Stimulated activated CD8-positive, alpha-beta memory T cell treated with anti-CD3 and anti-CD28 coated beads, Interleukin-7, amount 100 ng/mL, for 48 hours (primary cell): ENCODE data around the gene NAPB.

ENCODE experiments used
- DNase-seq, 2 donors: peaks; one replicate each; pipeline ENCODE4 v3.0.0-alpha.2; 2020; ENCODE audit warnings: low read depth in 1 of 2; ENCODE audit errors: extremely low read depth in 1 of 2

Gene NAPB

GRCh38 chr20:23369072-23369823, 52.0 kb downstream of the NAPB start:
- no peak for DNase-seq

GRCh38 chr20:23368316-23369071, 52.8 kb downstream of the NAPB start:
- no peak for DNase-seq

GRCh38 chr20:23367770-23368169, 53.5 kb downstream of the NAPB start:
- no peak for DNase-seq

DNA sequence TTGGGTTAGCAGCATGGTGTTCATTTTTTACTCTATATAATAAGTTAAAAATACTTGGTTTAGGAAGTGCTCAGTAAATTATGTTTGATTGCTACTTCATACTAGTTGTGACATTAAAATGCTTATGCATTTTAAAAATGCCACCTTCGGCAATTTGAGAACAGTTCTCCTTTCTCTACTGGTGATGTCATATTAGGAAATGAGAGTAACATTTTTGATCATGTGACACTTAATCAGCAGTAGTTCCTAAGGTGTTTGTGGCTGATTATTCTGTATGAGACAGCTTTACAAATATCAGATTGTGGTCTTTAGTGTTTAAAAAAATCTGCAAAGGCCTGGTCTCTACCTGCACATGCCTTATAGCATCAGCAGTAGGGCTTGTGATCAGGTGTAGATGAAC, 54.9 kb downstream of the NAPB start:
- DNase-seq: no peak

GRCh38 chr20:23365390-23366165, 55.7 kb downstream of the NAPB start:
- DNase-seq: no peak

GRCh38 chr20:23363257-23363649, 58.0 kb downstream of the NAPB start:
- no peak for DNase-seq

DNA sequence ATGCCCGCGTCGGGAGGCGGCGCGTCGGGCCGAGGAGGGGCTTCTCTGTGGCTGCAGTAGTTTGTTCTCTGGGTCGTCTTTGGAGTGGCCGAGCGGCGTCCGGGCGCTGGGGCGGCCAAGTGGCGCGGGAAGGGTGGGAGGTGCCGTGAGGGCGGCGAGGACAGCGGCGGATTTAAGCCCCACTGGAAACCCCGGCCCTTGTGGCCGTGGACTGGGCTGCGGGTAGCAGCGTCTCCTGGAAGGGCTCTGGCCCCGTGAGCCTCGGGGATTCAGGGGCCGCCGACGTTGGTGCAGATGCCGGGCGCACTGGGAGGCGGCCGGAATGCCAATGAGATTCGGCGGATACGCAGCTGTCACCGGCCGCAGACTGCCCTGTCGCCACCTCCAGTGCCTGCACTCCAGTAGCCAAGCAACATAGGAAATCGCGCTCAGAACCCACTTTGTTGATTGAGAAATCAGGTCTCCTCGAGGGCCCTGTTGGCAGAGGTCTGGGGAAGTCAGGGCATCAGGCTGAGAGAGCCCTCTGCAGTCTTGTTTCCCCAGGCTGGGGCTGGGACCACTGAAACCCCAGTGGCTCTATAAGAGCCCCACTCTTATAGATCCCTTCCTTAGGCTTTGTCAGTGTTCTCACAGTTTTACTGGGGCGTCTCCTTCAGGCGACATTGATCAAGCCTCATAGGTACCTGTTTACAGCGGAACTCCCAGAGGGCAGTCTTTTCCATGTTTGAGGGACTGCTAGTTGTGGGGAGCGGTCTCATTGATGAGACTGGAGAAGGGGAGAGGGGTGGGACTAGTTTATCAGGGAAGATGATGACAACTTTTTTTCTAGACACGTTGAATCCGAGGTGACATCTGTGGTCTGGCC, 58.7 kb downstream of the NAPB start:
- DNase-seq: no peak

DNA sequence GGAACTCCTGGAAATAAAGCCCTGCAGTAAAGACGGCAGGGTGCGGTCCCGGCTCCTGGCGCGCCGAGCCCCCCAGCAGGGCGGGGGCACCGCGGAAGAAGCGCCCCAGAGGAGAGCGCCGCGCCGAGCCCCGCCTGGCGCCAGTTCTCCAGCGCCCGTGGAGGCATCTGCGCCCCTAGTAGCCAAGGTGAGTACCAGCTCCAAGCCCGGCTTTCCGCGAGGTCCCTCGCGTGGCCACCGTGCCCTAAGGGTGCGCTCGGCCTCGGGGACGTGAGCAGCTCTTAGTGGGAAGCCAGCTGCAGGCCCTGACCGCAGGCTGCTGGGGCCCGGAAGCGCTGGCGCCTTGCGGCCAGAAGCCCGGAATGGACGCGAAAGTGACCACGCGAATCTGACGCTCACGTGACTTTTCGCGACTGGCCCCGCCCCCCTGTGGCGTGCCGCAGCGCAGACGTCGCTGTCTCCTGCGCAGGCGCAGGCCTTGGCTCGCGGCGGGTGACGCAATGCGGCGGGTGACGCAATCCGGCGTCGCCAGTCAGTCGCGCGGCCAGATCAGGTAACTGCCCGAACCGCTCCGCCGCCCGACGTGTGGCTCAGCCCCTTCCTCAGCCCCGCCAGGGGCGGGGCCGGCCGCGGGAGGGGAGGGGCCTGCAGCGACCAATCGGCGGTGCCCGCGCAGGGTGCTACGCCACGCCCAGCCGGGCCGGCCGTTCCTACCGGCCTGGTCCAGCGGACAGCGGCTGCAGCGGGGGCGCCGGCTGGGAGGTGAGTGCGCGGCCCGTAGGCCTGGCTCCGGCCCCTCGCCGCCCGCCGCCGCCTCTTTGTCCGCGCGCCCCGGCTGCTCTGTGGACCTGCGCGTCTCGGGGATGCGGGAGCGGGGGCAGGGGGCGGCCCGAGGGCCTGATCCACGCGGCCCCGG, 59.6 kb downstream of the NAPB start, which contains the start of gene GZF1:
Gene GZF1 (plus strand): TSS at position 707 of the 916 bp plus-strand sequence. CDS start 2,202 bp downstream, outside the sequence.
- peak; percentile 92 to 99 for DNase-seq

DNA sequence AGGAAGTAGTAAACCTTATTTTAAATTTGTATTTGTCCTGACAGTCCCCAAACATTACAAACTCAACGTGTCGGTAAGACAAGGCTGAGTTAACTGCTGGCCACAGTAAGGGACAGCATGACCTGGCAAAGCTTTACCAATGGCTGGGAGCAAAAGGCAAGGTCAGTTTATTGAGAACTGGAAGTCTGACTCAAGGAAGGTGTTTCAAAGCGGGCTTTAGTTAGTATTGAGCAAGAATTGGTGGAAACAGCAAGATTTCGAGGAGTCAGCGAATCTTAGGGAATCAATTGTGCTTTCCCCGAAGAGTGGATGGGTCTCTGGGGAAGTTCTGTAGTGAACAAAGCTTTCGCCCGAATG, 60.2 kb downstream of the NAPB start:
- no peak for DNase-seq

DNA sequence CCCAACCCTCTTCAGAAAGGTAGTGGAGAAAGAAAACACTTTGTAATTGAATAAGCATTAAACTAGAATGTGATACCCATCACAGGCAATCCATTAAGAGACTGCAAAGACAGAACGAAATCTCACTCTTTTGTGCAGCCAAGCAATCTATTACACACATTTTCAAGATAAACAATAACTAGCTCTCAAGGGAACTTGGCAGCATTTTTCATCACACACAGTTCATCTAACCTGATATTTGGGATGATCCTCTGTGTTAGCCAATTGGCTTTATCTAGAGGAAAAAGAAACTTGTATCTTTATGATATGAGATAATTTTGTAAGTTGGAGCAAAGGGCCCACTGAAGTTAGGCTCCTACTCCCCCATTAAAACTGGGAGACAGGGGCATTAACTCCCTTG, 60.8 kb downstream of the NAPB start:
- no peak for DNase-seq

- no peak for DNase-seq
Measured at GRCh38 chr20:23358923-23359593, 62.2 kb downstream of the NAPB start.

DNA sequence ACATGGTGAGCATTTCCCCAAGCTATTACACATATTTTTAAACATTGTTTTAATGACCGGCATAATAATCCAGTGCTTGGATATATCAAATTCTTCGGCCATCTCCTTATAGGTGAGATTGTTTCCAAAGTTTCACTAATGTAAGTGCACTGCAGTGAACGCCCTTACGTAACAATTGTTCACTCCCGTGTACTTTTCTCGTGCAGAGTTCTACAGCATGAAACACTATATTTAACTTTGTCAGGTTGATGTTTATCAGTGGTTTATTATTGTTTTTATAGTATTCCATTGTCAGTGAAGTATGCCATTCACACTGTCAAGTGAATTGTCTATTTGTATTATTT, 62.8 kb downstream of the NAPB start:
- no peak for DNase-seq

GRCh38 chr20:23357767-23358562, 63.3 kb downstream of the NAPB start:
- DNase-seq: peak; percentile 100

- DNase-seq: no peak
Measured at GRCh38 chr20:23356203-23356602, 65.1 kb downstream of the NAPB start.

GRCh38 chr20:23350904-23351838, 70.1 kb downstream of the NAPB start:
- peak in 1 of 2 donors; percentile 51 for DNase-seq

GRCh38 chr20:23350196-23350903, 70.9 kb downstream of the NAPB start, which contains the start of gene NXT1:
TSS of gene NXT1 (plus strand) at chr20:23350791. CDS start at chr20:23354042, 3,251 bp downstream.
- DNase-seq: peak; percentile 90 to 91
